Common myeloid progenitor, CD34-positive (primary cell): ENCODE measurements around the gene CTSD.

ENCODE experiments used
- CTCF ChIA-PET: fragments of 350-600 bp; sonication (Branson Sonifier 250); formaldehyde crosslinking; loops from one replicate; lab custom pipeline; 2021; ENCODE audit warnings: antibody characterized with exemption; lab: Charles Lee
- POLR2A ChIA-PET: fragments of 350-600 bp; sonication (Branson Sonifier 250); formaldehyde crosslinking; loops from one replicate; lab custom pipeline; 2021; ENCODE audit warnings: antibody characterized with exemption; lab: Charles Lee
- DNase-seq, 3 donors: peaks; one replicate each; pipeline versions ENCODE4 v3.0.0 to v3.0.0-alpha.2; 2013
- H3K27ac ChIP-seq, 2 experiments: 1 replicate in 1 of 2; 2 replicates in 1 of 2; pipeline ENCODE4 v1.7.0; 2013; ENCODE audit warnings: inconsistent platforms in 2 of 2, low read length in 2 of 2, mild to moderate bottlenecking in 2 of 2, low read depth in 1 of 2, moderate library complexity in 1 of 2; ENCODE audit not compliant: severe bottlenecking in 2 of 2, insufficient read depth in 1 of 2, poor library complexity in 1 of 2
- H3K27me3 ChIP-seq, 5 experiments: replicated peaks in 2 of 5; 1 replicate in 3 of 5; 2 replicates in 2 of 5; pipeline versions ENCODE4 v1.6.1 to v1.7.0; 2013; ENCODE audit warnings: low read length in 4 of 5, mild to moderate bottlenecking in 2 of 5, moderate library complexity in 2 of 5, inconsistent platforms in 1 of 5; ENCODE audit not compliant: insufficient read depth in 5 of 5, control insufficient read depth in 4 of 5
- H3K36me3 ChIP-seq, 4 experiments: 1 replicate in 2 of 4; 2 replicates in 2 of 4; pipeline versions ENCODE4 v1.6.1 to v1.7.0; 2013; ENCODE audit warnings: low read length in 3 of 4, control low read depth in 1 of 4, mild to moderate bottlenecking in 1 of 4; ENCODE audit not compliant: control insufficient read depth in 4 of 4, insufficient read depth in 4 of 4
- H3K4me1 ChIP-seq, 4 experiments: 1 replicate in 3 of 4; 2 replicates in 1 of 4; pipeline versions ENCODE4 v1.6.1 to v1.7.1; 2013; ENCODE audit warnings: low read length in 3 of 4, mild to moderate bottlenecking in 3 of 4, control low read depth in 1 of 4, inconsistent platforms in 1 of 4, moderate library complexity in 1 of 4; ENCODE audit not compliant: control insufficient read depth in 4 of 4, insufficient read depth in 4 of 4; ENCODE audit errors: control extremely low read depth in 1 of 4
- H3K4me3 ChIP-seq, 7 experiments: 1 replicate in 4 of 7; 2 replicates in 3 of 7; pipeline versions ENCODE4 v1.5.1 to v1.7.0; 2013; ENCODE audit warnings: mild to moderate bottlenecking in 7 of 7, low read length in 6 of 7, moderate library complexity in 6 of 7, inconsistent platforms in 2 of 7, low read depth in 2 of 7, control low read depth in 1 of 7; ENCODE audit not compliant: insufficient read depth in 4 of 7, control insufficient read depth in 1 of 7; ENCODE audit errors: extremely low read depth in 1 of 7
- H3K9me3 ChIP-seq, 5 experiments: 1 replicate in 4 of 5; 2 replicates in 1 of 5; pipeline versions ENCODE4 v1.6.1 to v1.7.1; 2013; ENCODE audit warnings: low read length in 4 of 5, mild to moderate bottlenecking in 2 of 5, inconsistent platforms in 1 of 5, low read depth in 1 of 5, moderate library complexity in 1 of 5; ENCODE audit not compliant: control insufficient read depth in 4 of 5, insufficient read depth in 2 of 5; ENCODE audit errors: control extremely low read depth in 1 of 5
- WGBS: methylation state at CpG from one replicate; pipeline ENCODE4 v1.1.5; 2013; ENCODE audit not compliant: insufficient coverage; 5-methylcytosine and 5-hydroxymethylcytosine counted together

Gene CTSD

DNA sequence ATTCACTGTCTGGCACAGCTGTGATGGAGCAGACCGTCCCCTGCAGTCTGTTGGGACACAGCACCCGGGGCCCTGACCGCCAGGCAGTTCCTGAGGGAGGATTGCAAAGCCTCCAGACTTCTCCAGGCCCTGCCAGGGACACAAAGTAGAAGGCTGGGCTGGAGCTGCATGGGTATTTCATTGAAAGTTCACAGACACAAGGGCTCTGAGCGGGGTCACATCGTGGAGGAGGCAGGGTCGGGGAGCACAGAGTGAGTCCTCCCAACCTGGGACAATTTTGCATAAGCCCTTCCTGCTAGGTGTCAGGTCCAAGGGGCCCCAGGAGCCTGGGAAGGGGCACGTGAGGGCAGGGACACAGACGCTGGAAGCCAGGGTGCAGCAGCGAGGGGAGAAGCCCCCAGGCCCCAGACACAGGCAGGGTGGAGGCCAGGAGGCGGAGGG lies 29.1 kb downstream of the CTSD start:
- 46% methylated on average over 9 of the region's 10 CpGs for WGBS
- peaks cover 0 to 19% (median 5%) of the 10 kb centered on the region in 5 experiments for H3K27me3 ChIP-seq
- H3K4me1 ChIP-seq: peaks cover 2 to 32% (median 29%) of the 10 kb centered on the region in 4 experiments
- CTCF ChIA-PET: interaction anchor here (0.9 to 1.8 kb wide), 7 partner anchors 17 to 82 kb away, joined by 3 to 5 read pairs (median 3); no protein-coding TSS in a partner anchor
- no peak for DNase-seq
- H3K36me3 ChIP-seq: no peaks in the 10 kb centered on the region
- no peak overlapping the region for H3K27ac ChIP-seq
- peaks cover 0 to 19% (median 13%) of the 10 kb centered on the region in 5 experiments for H3K9me3 ChIP-seq
- POLR2A ChIA-PET: interaction anchor here (0.6 to 1.0 kb wide), 3 partner anchors 18 to 56 kb away, joined by 3 to 4 read pairs (median 3); no protein-coding TSS in a partner anchor
- no peak overlapping the region for H3K4me3 ChIP-seq

GRCh38 chr11:1733716-1734640 lies 29.7 kb downstream of the CTSD start:
- peak in 2 of 3 donors; percentile 65 to 73 for DNase-seq
- Histone ChIP-seq H3K9me3 (peaks cover 0 to 19% (median 13%) of the 10 kb centered on the region in 5 experiments), H3K27ac (no peak overlapping the region), H3K36me3 (no peaks in the 10 kb centered on the region), H3K4me3 (peak overlapping the region in 1 of 7 experiments; percentile 10), H3K27me3 (peaks cover 0 to 17% (median 5%) of the 10 kb centered on the region in 5 experiments), H3K4me1 (peaks cover 2 to 38% (median 34%) of the 10 kb centered on the region in 4 experiments)
- 67% methylated on average over 25 of the region's 28 CpGs for WGBS
- CTCF ChIA-PET: interaction anchor here (0.8 to 1.8 kb wide), 11 partner anchors 14 to 99 kb away, joined by 3 to 5 read pairs (median 3); no protein-coding TSS in a partner anchor
- POLR2A ChIA-PET: interaction anchor here (0.6 to 1.0 kb wide), 3 partner anchors 19 to 56 kb away, joined by 3 to 4 read pairs (median 3); no protein-coding TSS in a partner anchor

DNA sequence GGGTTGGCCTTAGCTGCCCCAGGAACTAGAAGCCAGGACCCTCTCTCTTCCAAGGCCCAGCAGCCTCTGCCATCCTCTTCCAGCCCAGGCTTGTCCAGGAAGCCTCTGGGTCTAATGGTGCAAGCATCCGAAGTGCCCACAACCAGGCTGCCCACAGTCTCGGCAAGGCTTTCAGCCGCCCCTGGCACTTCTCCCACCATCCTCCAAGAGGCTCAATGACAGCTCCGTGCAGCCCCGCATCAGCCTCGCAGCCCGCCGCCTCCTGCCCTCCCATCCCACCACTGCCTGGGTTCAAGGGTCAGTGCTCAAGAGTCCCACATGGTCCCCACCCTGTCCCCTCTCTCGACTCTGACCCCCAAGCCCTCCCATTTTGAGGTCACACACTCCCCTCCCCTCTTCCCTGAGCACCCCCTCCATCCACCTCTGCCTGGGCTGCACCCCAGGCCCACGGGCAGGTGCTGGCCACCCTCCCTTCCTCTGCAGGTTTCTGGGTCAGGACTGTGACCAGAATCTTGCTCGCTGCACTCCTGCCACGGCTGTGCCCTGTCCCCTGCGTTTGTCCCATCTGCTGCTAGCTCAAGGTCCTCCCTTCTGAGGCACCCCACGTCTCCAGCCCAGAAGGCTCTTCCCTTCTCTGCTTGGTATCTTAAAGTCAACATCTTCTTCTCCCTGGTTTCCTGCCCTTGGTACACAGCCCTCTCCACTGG lies 30.6 kb downstream of the CTSD start:
- WGBS: 84% methylated on average over 11 of the region's 14 CpGs
- Histone ChIP-seq H3K9me3 (peaks cover 0 to 19% (median 13%) of the 10 kb centered on the region in 5 experiments), H3K27ac (no peak overlapping the region), H3K4me1 (peaks cover 5 to 45% (median 37%) of the 10 kb centered on the region in 4 experiments), H3K4me3 (no peak overlapping the region), H3K27me3 (peaks cover 0 to 17% (median 3%) of the 10 kb centered on the region in 5 experiments), H3K36me3 (no peaks in the 10 kb centered on the region)
- DNase-seq: no peak
- ChIA-PET POLR2A (no interaction called here), CTCF (interaction anchor here (0.8 to 1.8 kb wide), 9 partner anchors 9 to 100 kb away, joined by 3 to 5 read pairs (median 3); no protein-coding TSS in a partner anchor)

- ChIA-PET POLR2A (no interaction called here), CTCF (interaction anchor here (1.0 kb wide), 1 partner anchor 10 kb away, joined by 3 read pairs; no protein-coding TSS in a partner anchor)
- H3K27me3 ChIP-seq: peaks cover 0 to 17% (median 2%) of the 10 kb centered on the region in 5 experiments
- no peaks in the 10 kb centered on the region for H3K36me3 ChIP-seq
- no peak for DNase-seq
- H3K4me1 ChIP-seq: peaks cover 5 to 50% (median 38%) of the 10 kb centered on the region in 4 experiments
- no peak overlapping the region for H3K27ac ChIP-seq
- peaks cover 0 to 16% (median 13%) of the 10 kb centered on the region in 5 experiments for H3K9me3 ChIP-seq
- H3K4me3 ChIP-seq: no peak overlapping the region
- WGBS: 91% methylated on average over 13 of the region's 13 CpGs
These were observed 31.2 kb downstream of the CTSD start for GRCh38 chr11:1732418-1733008.

DNA sequence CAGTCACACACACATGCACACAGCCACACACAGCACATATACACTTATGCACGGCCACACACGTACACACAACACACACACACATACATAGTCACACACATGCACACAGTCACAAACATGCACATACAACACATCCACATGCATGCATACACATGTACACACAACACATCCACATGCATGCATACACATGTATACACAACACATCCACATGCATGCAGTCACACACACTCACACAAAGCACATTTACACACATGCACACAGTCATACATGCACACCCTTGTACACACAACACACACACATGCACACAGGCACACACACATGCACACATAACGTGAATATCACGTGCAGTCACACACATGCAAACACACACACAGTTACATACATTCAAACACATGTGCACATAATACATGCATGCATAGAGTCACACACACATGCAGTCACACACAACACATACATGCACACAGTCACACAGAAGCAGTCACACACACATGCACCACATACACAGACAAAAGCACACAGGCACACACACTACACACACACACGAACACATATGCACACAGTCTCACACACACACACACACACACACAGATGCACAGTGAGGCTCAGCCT lies 32.2 kb downstream of the CTSD start:
- H3K9me3 ChIP-seq: peaks cover 0 to 8% (median 5%) of the 10 kb centered on the region in 5 experiments
- ChIA-PET POLR2A (no interaction called here), CTCF (no interaction called here)
- H3K36me3 ChIP-seq: no peaks in the 10 kb centered on the region
- H3K27ac ChIP-seq: no peak overlapping the region
- WGBS: 94% methylated on average over 5 of the region's 5 CpGs
- H3K4me1 ChIP-seq: peaks cover 5 to 50% (median 38%) of the 10 kb centered on the region in 4 experiments
- no peak for DNase-seq
- H3K27me3 ChIP-seq: peaks cover 0 to 10% (median 2%) of the 10 kb centered on the region in 5 experiments
- no peak overlapping the region for H3K4me3 ChIP-seq

DNA sequence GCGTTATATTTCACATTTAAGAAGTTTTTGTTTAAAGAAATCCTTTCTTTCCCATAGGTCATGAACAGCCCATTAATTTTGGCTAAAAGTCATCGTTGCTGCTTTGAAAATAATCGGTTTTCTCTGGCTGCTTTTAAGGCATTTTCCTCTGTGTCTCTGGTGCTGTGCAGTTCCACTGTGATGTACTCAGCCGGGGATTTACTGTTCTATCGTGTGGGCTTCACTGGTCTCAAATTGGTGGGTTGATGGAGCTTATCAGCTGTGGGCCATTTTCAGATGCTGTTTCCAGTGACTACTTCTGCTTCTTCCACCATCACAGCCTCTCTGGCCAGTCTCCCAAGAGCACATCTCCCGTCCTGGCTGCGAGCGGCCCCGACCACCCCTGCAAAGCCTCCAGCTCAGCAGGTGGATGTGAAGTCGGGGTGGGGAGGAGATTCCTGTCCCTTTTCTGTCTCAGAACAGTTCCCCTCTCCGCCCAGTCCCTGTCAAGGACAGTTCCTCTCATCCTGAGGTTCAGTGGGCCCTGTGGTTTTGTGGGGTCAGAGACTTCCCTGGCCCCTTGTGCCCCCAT lies 33.6 kb downstream of the CTSD start:
- ChIA-PET POLR2A (no interaction called here), CTCF (interaction anchor here (0.9 to 1.8 kb wide), 3 partner anchors 20 to 85 kb away, joined by 3 to 9 read pairs (median 3); no protein-coding TSS in a partner anchor)
- 69% methylated on average over 9 of the region's 11 CpGs for WGBS
- peaks cover 5 to 50% (median 38%) of the 10 kb centered on the region in 4 experiments for H3K4me1 ChIP-seq
- H3K27ac ChIP-seq: no peak overlapping the region
- no peak for DNase-seq
- H3K27me3 ChIP-seq: peaks cover 0 to 5% (median 0%) of the 10 kb centered on the region in 5 experiments
- no peak overlapping the region for H3K4me3 ChIP-seq
- no peaks in the 10 kb centered on the region for H3K36me3 ChIP-seq
- H3K9me3 ChIP-seq: no peaks in the 10 kb centered on the region
